Thoracic aorta (tissue), 2 donors: ENCODE measurements around the gene CHDH. TPM values are rescaled to one million over a fixed set of nuclear protein-coding genes. Genes with fewer than 3 reads are reported as not detected.

Experiments
- ATAC-seq: fragments of 150-250 bp; one replicate; pipeline ENCODE4 v1.8.0; 2017; ENCODE audit warnings: low read depth; ENCODE audit not compliant: insufficient number of reproducible peaks, low FRiP score
- DNase-seq: peaks from one replicate; pipeline ENCODE4 v3.0.0-alpha.2; 2020; ENCODE audit warnings: low spot score
- H3K27ac ChIP-seq, 2 donors: fragments of 200-600 bp; sonication (generic); 1 replicate in 1 of 2; 2 replicates in 1 of 2; pipeline ENCODE4 v1.5.1; 2016; ENCODE audit warnings: mild to moderate bottlenecking in 2 of 2, moderate library complexity in 2 of 2
- H3K27me3 ChIP-seq: fragments of 200-600 bp; sonication (generic); replicated peaks from 2 replicates; pipeline ENCODE4 v1.6.0; 2016; ENCODE audit warnings: mild to moderate bottlenecking; ENCODE audit not compliant: insufficient read depth
- H3K36me3 ChIP-seq: fragments of 200-600 bp; sonication (generic); one replicate; pipeline ENCODE4 v1.5.1; 2016
- H3K4me1 ChIP-seq, 2 donors: fragments of 200-600 bp; sonication (generic); 1 replicate in 1 of 2; 2 replicates in 1 of 2; pipeline versions ENCODE4 v1.5.1 to v1.6.0; 2016; ENCODE audit warnings: low read depth in 2 of 2, mild to moderate bottlenecking in 1 of 2; ENCODE audit not compliant: control insufficient read depth in 1 of 2
- H3K4me3 ChIP-seq: fragments of 200-600 bp; sonication (generic); 2 replicates; pipeline ENCODE4 v1.5.1; 2016; ENCODE audit warnings: mild to moderate bottlenecking
- H3K9me3 ChIP-seq: fragments of 200-600 bp; sonication (generic); 2 replicates; pipeline ENCODE4 v1.5.1; 2016
- total RNA-seq, 2 donors: library from RNA; depleted of rRNA; stranded (reverse); fragments of >200 nt; gene quantifications; one replicate each; pipeline versions ENCODE4 v1.1.0 to v1.2.3, GENCODE V29; 2016
- TF ChIP-seq, protein P1 (sequence below): fragments of 200-600 bp; sonication (generic); IDR thresholded peaks from one replicate; pipeline ENCODE4 v1.5.1; 2019; ENCODE audit warnings: antibody characterized with exemption

Gene CHDH
- total RNA-seq, 2 donors from 2014 or later, result 0.68 to 8.4 TPM

DNA sequence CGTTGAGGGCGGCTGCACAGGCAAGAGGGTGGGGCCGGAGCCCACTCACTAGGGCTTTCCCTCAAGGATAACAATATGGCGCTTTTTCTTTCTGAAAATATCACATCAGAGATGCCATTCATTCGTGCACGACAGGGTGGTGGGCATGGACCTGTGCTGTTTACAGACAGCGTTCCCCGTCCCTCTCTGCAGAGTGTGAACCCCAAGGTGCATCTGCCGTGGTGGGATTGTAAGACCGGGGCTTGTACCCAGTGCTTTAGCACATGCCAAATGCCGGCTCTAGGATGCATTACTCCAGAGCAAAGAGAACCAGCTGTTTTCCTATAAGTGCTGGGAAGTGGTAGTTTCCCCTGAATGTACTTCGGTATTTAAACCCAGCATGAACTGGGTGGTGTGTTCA, 37.0 kb downstream of the CHDH start:
- no peaks in the 10 kb centered on the region for H3K27me3 ChIP-seq
- H3K36me3 ChIP-seq, result no peaks in the 10 kb centered on the region
- H3K27ac ChIP-seq, result no peak overlapping the region
- H3K4me3 ChIP-seq, result no peak overlapping the region
- ATAC-seq (no peak), DNase-seq (no peak)
- H3K4me1 ChIP-seq, result peaks cover 0 to 26% of the 10 kb centered on the region in 2 donors
- TF ChIP-seq, protein P1, sequence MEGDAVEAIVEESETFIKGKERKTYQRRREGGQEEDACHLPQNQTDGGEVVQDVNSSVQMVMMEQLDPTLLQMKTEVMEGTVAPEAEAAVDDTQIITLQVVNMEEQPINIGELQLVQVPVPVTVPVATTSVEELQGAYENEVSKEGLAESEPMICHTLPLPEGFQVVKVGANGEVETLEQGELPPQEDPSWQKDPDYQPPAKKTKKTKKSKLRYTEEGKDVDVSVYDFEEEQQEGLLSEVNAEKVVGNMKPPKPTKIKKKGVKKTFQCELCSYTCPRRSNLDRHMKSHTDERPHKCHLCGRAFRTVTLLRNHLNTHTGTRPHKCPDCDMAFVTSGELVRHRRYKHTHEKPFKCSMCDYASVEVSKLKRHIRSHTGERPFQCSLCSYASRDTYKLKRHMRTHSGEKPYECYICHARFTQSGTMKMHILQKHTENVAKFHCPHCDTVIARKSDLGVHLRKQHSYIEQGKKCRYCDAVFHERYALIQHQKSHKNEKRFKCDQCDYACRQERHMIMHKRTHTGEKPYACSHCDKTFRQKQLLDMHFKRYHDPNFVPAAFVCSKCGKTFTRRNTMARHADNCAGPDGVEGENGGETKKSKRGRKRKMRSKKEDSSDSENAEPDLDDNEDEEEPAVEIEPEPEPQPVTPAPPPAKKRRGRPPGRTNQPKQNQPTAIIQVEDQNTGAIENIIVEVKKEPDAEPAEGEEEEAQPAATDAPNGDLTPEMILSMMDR, result no peak
- H3K9me3 ChIP-seq, result no peaks in the 10 kb centered on the region

DNA sequence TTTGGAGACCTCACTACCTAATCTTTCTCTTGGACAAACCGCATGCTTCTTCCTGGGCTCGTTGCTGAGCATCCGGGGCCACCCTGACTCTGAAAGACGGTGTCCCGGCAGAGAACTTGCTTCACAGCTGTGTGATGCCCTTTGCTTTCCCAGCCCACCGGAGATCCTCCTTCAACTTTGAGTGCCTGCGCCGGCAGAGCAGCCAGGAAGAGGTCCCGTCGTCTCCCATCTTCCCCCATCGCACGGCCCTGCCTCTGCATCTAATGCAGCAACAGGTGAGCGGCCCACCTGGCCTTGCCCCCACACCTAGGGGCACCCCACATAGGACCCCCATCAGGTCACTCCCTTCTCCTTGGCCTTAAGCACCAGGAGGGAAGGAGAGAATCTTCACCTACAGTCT, 37.7 kb downstream of the CHDH start:
- no peak overlapping the region for H3K4me3 ChIP-seq
- H3K27ac ChIP-seq, result no peak overlapping the region
- DNase-seq (no peak), ATAC-seq (no peak)
- H3K27me3 ChIP-seq, result no peaks in the 10 kb centered on the region
- peaks cover 0 to 26% of the 10 kb centered on the region in 2 donors for H3K4me1 ChIP-seq
- no peaks in the 10 kb centered on the region for H3K36me3 ChIP-seq
- TF ChIP-seq, protein P1, result no peak
- H3K9me3 ChIP-seq, result no peaks in the 10 kb centered on the region

DNA sequence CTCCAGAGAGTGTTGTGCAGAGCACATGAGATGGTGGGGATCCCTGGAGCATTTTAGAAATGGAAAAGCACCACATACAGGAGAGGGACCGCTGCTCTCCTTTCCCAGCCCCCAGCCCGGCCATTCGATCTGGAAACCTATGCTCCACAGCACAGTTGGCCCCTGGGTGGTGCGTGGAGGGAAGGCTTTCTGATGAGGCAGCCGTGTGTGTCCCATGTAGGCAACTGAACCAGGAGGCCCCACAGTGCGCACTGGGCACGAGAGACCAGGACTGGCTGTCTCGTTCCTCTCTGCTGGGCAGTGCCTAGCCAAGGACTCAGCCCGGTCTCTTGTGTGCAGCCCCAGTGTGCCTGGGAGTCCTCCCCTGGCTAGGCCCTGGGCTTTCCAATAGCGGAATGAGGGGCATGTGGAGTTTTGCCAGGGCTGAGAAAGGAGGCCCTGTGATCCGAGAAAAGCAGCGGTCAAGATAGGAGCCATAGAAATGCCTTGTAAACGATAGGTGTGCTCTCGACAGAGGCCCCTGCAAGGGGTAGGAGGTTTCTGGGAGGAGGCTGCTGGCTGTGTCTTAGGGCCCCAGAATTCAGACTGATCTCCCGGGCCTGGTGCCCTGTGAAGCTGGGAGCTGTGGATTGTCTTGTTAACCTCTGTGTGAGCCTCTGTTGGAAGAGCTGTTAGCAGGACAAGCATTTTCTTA, 39.0 kb downstream of the CHDH start:
- TF ChIP-seq, protein P1, result no peak
- no peak for ATAC-seq

DNA sequence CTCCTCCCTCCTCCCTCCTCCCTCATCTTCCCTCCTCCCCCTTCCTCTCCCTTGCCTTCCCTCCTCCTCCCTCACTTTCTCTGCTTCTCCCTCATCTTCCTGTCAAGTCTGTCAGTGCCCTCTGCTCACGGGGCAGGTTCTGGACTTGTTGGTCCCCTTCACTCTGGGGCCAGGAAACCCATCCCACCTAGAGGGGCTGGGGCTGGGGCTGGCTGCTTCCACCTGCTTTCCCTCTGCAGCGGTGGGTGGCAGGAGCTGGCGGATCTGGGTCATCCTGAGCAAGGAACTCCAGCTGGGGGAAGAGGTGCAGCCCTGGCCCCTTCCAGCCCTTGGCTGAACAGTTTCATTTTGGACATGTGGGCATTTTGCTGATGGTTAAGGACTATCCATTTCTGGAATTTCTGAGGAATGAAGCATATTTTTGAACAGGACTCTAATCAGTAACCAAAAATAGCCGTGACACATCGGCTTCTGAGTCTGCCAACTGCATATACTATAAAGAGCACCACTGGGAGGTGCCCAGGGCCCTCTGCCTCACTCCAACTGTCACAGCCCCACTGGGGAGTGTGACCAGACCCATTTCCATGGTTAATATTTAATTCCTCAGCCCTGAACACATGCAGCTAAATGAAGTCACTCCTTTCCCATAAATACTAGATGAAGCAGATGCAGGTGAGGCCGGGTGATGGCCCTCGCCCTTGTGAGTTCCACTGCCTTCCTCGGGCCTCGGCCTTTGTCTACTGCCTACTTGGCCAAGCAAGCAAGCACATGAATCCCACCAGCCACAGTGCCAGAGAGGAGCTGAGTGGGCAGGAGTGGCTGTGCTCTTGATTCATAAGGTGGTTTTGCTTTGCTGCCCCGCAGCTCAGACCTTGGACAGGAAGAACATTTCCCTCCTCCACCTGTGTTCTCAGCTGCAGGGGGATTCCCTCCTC, 39.8 kb downstream of the CHDH start:
- ATAC-seq (no peak), DNase-seq (no peak)
- no peaks in the 10 kb centered on the region for H3K27me3 ChIP-seq
- TF ChIP-seq, protein P1, result no peak
- peak overlapping the region; percentile 44 to 51 for H3K27ac ChIP-seq
- H3K9me3 ChIP-seq, result no peaks in the 10 kb centered on the region
- H3K36me3 ChIP-seq, result no peaks in the 10 kb centered on the region
- peaks cover 0 to 26% of the 10 kb centered on the region in 2 donors for H3K4me1 ChIP-seq
- H3K4me3 ChIP-seq, result peak overlapping the region; percentile 44

More for the DNA sequence above, 39.0 kb downstream of the CHDH start:
- no peak overlapping the region for H3K4me3 ChIP-seq
- no peaks in the 10 kb centered on the region for H3K9me3 ChIP-seq
- no peaks in the 10 kb centered on the region for H3K27me3 ChIP-seq
- peaks cover 0 to 26% of the 10 kb centered on the region in 2 donors for H3K4me1 ChIP-seq
- no peaks in the 10 kb centered on the region for H3K36me3 ChIP-seq
- DNase-seq, result no peak
- no peak overlapping the region for H3K27ac ChIP-seq
